H9 (cell line): ENCODE results near the gene MMS19. TPM values are rescaled to one million over a fixed set of nuclear protein-coding genes. Genes with fewer than 3 reads are reported as not detected.

Source experiments
- DNase-seq: peaks from one replicate; pipeline ENCODE4 v3.0.0-alpha.2; 2017
- H2AFZ ChIP-seq: one replicate; pipeline ENCODE4 v1.6.1; 2013; ENCODE audit warnings: mild to moderate bottlenecking, low read length, control low read depth, moderate library complexity
- H2AK5ac ChIP-seq: 2 replicates; pipeline ENCODE4 v1.6.1; 2013; ENCODE audit warnings: low read length, control low read depth, mixed read lengths; ENCODE audit not compliant: insufficient read length
- H2BK120ac ChIP-seq: one replicate; pipeline ENCODE4 v1.6.1; 2013; ENCODE audit warnings: low read depth, mild to moderate bottlenecking, low read length, control low read depth, inconsistent platforms; ENCODE audit not compliant: poor library complexity, severe bottlenecking
- H2BK12ac ChIP-seq: 2 replicates; pipeline ENCODE4 v1.6.1; 2013; ENCODE audit warnings: low read length, control low read depth, mixed read lengths, low read depth; ENCODE audit not compliant: insufficient read length
- H2BK15ac ChIP-seq: 2 replicates; pipeline ENCODE4 v1.6.1; 2013; ENCODE audit warnings: low read depth, low read length, control low read depth
- H2BK20ac ChIP-seq: one replicate; pipeline ENCODE4 v1.6.1; 2013; ENCODE audit warnings: low read depth, mild to moderate bottlenecking, low read length, control low read depth, inconsistent platforms; ENCODE audit not compliant: poor library complexity, severe bottlenecking
- H2BK5ac ChIP-seq: 2 replicates; pipeline ENCODE4 v1.6.1; 2013; ENCODE audit warnings: low read length, control low read depth, mixed read lengths; ENCODE audit not compliant: insufficient read length
- H3K14ac ChIP-seq: 2 replicates; pipeline ENCODE4 v1.6.1; 2013; ENCODE audit warnings: low read length, control low read depth; ENCODE audit not compliant: insufficient read depth
- H3K18ac ChIP-seq: 2 replicates; pipeline ENCODE4 v1.6.1; 2013; ENCODE audit warnings: low read depth, mild to moderate bottlenecking, mixed read lengths, low read length, control low read depth; ENCODE audit not compliant: insufficient read length
- H3K23ac ChIP-seq: 2 replicates; pipeline ENCODE4 v1.6.1; 2013; ENCODE audit warnings: low read length, control low read depth, mixed read lengths, low read depth; ENCODE audit not compliant: insufficient read length
- H3K23me2 ChIP-seq: 2 replicates; pipeline ENCODE4 v1.6.1; 2013; ENCODE audit warnings: low read depth, mild to moderate bottlenecking, mixed read lengths, low read length, control low read depth; ENCODE audit not compliant: insufficient read length, poor library complexity, severe bottlenecking
- H3K27ac ChIP-seq: 2 replicates; pipeline ENCODE4 v1.5.1; 2013; ENCODE audit warnings: low read length, control low read depth, mixed read lengths, low read depth; ENCODE audit not compliant: insufficient read length
- H3K27me3 ChIP-seq: 2 replicates; pipeline ENCODE4 v1.6.1; 2013; ENCODE audit warnings: low read length, control low read depth, inconsistent platforms; ENCODE audit not compliant: insufficient read depth
- H3K4ac ChIP-seq: 2 replicates; pipeline ENCODE4 v1.6.1; 2013; ENCODE audit warnings: low read depth, mild to moderate bottlenecking, control low read depth, inconsistent platforms, low read length, moderate library complexity
- H3K4me1 ChIP-seq: 2 replicates; pipeline ENCODE4 v1.6.1; 2013; ENCODE audit warnings: low read length, control low read depth, inconsistent platforms; ENCODE audit not compliant: insufficient read depth
- H3K4me2 ChIP-seq: 2 replicates; pipeline ENCODE4 v1.6.1; 2013; ENCODE audit warnings: low read length, control low read depth, mixed read lengths; ENCODE audit not compliant: insufficient read length, insufficient read depth
- H3K56ac ChIP-seq: 2 replicates; pipeline ENCODE4 v1.6.1; 2013; ENCODE audit warnings: low read depth, mild to moderate bottlenecking, mixed read lengths, low read length, control low read depth; ENCODE audit not compliant: insufficient read length
- H3K79me1 ChIP-seq: 2 replicates; pipeline ENCODE4 v1.6.1; 2013; ENCODE audit warnings: low read depth, mild to moderate bottlenecking, moderate library complexity, low read length, control low read depth, inconsistent platforms; ENCODE audit not compliant: insufficient read depth, poor library complexity, severe bottlenecking
- H3K79me2 ChIP-seq: 2 replicates; pipeline ENCODE4 v1.6.1; 2013; ENCODE audit warnings: low read length, control low read depth, inconsistent platforms; ENCODE audit not compliant: insufficient read depth
- H3K9ac ChIP-seq: 2 replicates; pipeline ENCODE4 v1.6.1; 2013; ENCODE audit warnings: low read length, control low read depth, mixed read lengths; ENCODE audit not compliant: insufficient read length; ENCODE audit errors: extremely low read depth
- H3K9me3 ChIP-seq: one replicate; pipeline ENCODE4 v1.6.1; 2013; ENCODE audit warnings: low read depth, low read length, inconsistent platforms; ENCODE audit not compliant: control insufficient read depth
- H3T11ph ChIP-seq: one replicate; pipeline ENCODE4 v1.6.1; 2013; ENCODE audit warnings: mild to moderate bottlenecking, low read length, control low read depth, inconsistent platforms
- H4K20me1 ChIP-seq: one replicate; pipeline ENCODE4 v1.6.1; 2013; ENCODE audit not compliant: control insufficient read depth, insufficient read length, insufficient read depth
- H4K5ac ChIP-seq: 2 replicates; pipeline ENCODE4 v1.6.1; 2013; ENCODE audit warnings: low read depth, mild to moderate bottlenecking, mixed read lengths, low read length, control low read depth; ENCODE audit not compliant: insufficient read length
- H4K8ac ChIP-seq: replicated peaks from 2 replicates; pipeline ENCODE4 v1.6.1; 2013; ENCODE audit warnings: low read length, control low read depth, mixed read lengths, low read depth; ENCODE audit not compliant: insufficient read length
- H4K91ac ChIP-seq: 2 replicates; pipeline ENCODE4 v1.6.1; 2013; ENCODE audit warnings: low read depth, mild to moderate bottlenecking, moderate library complexity, mixed read lengths, low read length, control low read depth; ENCODE audit not compliant: insufficient read length
- H3K27ac Mint-ChIP-seq, 3 experiments: 2 replicates in 2 of 3; 3 replicates in 1 of 3; pipeline ENCODE4 v1.8.0; 2020 to 2021; ENCODE audit warnings: mixed read lengths in 3 of 3, mild to moderate bottlenecking in 1 of 3, moderate library complexity in 1 of 3
- H3K27me3 Mint-ChIP-seq: 2 replicates; pipeline ENCODE4 v1.8.0; 2021; ENCODE audit warnings: low read depth, mild to moderate bottlenecking, moderate library complexity, mixed read lengths
- H3K36me3 Mint-ChIP-seq, 3 experiments: 2 replicates in 2 of 3; 3 replicates in 1 of 3; pipeline ENCODE4 v1.8.0; 2020 to 2021; ENCODE audit warnings: low read depth in 3 of 3, mixed read lengths in 3 of 3; ENCODE audit not compliant: insufficient read depth in 1 of 3
- H3K4me1 Mint-ChIP-seq, 2 experiments: 2 replicates each; pipeline ENCODE4 v1.8.0; 2020; ENCODE audit warnings: mixed read lengths in 2 of 2
- H3K4me3 Mint-ChIP-seq, 2 experiments: 2 replicates in 1 of 2; 3 replicates in 1 of 2; pipeline ENCODE4 v1.8.0; 2020 to 2021; ENCODE audit warnings: mild to moderate bottlenecking in 2 of 2, mixed read lengths in 2 of 2, moderate library complexity in 1 of 2
- H3K9me3 Mint-ChIP-seq, 2 experiments: 2 replicates in 1 of 2; 3 replicates in 1 of 2; pipeline ENCODE4 v1.8.0; 2020; ENCODE audit warnings: mild to moderate bottlenecking in 2 of 2, mixed read lengths in 2 of 2, moderate library complexity in 1 of 2
- CTCF ChIP-seq: fragments of 200-600 bp; sonication (generic); conservative IDR thresholded peaks from 3 replicates; pipeline ENCODE4 v1.8.0; 2021; ENCODE audit warnings: antibody characterized with exemption, mild to moderate bottlenecking
- WGBS: extraction: QIAGEN DNeasy Blood & Tissue Kit; methylation state at CpG from one replicate; pipeline ENCODE4 v1.1.7; 2013; ENCODE audit warnings: missing lambda C conversion rate, low lambda C conversion rate, mixed read lengths; ENCODE audit not compliant: insufficient read length; ENCODE audit errors: extremely low coverage; 5-methylcytosine and 5-hydroxymethylcytosine counted together
- total RNA-seq: library from RNA; stranded (reverse); gene quantifications from 2 replicates; pipeline ENCODE4 v1.2.1, GENCODE V29; 2021

The MMS19 gene
- total RNA-seq, 1 experiment from 2014 or later = 102 TPM

- no peaks in the 10 kb centered on the region for H3K23me2 ChIP-seq
- no peaks in the 10 kb centered on the region; the same call in 1 of the 2 replicates for H3K27me3 Mint-ChIP-seq
- H3K4ac ChIP-seq = no peak overlapping the region
- no peak overlapping the region for H3K4me2 ChIP-seq
- H4K91ac ChIP-seq = no peak overlapping the region
- H4K5ac ChIP-seq = no peak overlapping the region
- H2BK20ac ChIP-seq = no peak overlapping the region
- H3K36me3 Mint-ChIP-seq = peaks cover 4 to 9% (median 7%) of the 10 kb centered on the region in 3 experiments
- H3K14ac ChIP-seq = no peak overlapping the region; the same call in 1 of the 2 replicates
- no peak overlapping the region for H3K18ac ChIP-seq
- peaks cover 18 to 19% of the 10 kb centered on the region in 2 experiments for H3K4me1 Mint-ChIP-seq
- no peaks in the 10 kb centered on the region for H3K9me3 ChIP-seq
- no peak overlapping the region for H3T11ph ChIP-seq
- peaks cover 5% of the 10 kb centered on the region; the same call in 1 of the 2 replicates for H3K4me1 ChIP-seq
- no peak overlapping the region for H2BK120ac ChIP-seq
- no peaks in the 10 kb centered on the region for H3K79me1 ChIP-seq
- H2BK5ac ChIP-seq = no peak overlapping the region
- no peak overlapping the region for H3K4me3 Mint-ChIP-seq
- no peak overlapping the region for H2BK15ac ChIP-seq
- H3K56ac ChIP-seq = no peak overlapping the region
- no peak for DNase-seq
- no peak overlapping the region for H3K9ac ChIP-seq
- no peaks in the 10 kb centered on the region for H3K79me2 ChIP-seq
- TF ChIP-seq CTCF = no peak
- H2AK5ac ChIP-seq = no peak overlapping the region
- WGBS = no CpG with 5 or more reads among the region's 5 CpGs
- H3K27ac Mint-ChIP-seq = no peak overlapping the region
- no peak overlapping the region for H4K8ac ChIP-seq
- no peaks in the 10 kb centered on the region for H4K20me1 ChIP-seq
- H2AFZ ChIP-seq = no peak overlapping the region
- no peak overlapping the region for H3K23ac ChIP-seq
- no peak overlapping the region for H2BK12ac ChIP-seq
- no peaks in the 10 kb centered on the region for H3K27me3 ChIP-seq
- H3K27ac ChIP-seq = no peak overlapping the region
- H3K9me3 Mint-ChIP-seq = peaks cover 17 to 18% of the 10 kb centered on the region in 2 experiments
Measured at GRCh38 chr10:97525086-97525485, 26.9 kb upstream of the MMS19 start.
